Stimulated activated CD8-positive, alpha-beta memory T cell treated with anti-CD3 and anti-CD28 coated beads, Interleukin-7, amount 100 ng/mL, for 24 hours (primary cell): ENCODE measurements around the gene SSUH2.

ENCODE experiments used
- DNase-seq: peaks from one replicate; pipeline ENCODE4 v3.0.0-alpha.2; 2020; ENCODE audit warnings: low read depth

The SSUH2 gene

DNA sequence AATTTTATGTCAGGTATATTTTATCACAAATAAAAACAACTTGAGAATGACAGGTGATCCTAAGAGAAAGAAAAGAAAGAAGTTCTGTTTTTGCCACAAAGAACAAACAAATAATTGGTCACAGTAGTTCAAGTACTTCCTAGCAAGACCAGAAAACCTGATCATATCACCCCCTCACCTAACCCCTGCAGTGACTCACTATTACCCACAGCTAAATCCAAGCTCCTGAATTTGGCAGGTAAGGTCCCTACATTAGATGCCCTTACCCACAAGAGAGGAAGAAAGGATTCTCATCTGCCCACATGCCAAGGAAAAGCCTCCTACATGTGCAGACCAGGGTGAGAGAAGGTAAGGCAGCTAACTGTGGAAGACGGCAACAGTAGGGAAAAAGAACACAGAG, 4.4 kb downstream of the SSUH2 start:
- no peak for DNase-seq

DNA sequence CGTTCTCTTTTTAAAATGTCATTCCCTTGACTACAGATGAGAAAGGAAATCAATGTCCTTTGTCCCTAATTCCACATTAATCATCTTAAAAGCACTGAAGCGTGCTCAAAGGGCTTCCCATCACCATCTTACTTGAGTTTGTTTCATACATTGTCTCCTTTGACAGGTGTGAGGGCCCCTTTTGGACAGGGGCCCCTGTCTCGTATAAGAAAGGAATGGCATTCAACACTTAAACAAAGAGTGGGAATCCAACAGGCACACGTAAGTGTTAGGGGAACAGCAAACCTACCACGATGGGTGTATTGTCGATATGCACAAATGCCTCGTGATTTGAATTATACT, 5.0 kb downstream of the SSUH2 start:
- no peak for DNase-seq

DNA sequence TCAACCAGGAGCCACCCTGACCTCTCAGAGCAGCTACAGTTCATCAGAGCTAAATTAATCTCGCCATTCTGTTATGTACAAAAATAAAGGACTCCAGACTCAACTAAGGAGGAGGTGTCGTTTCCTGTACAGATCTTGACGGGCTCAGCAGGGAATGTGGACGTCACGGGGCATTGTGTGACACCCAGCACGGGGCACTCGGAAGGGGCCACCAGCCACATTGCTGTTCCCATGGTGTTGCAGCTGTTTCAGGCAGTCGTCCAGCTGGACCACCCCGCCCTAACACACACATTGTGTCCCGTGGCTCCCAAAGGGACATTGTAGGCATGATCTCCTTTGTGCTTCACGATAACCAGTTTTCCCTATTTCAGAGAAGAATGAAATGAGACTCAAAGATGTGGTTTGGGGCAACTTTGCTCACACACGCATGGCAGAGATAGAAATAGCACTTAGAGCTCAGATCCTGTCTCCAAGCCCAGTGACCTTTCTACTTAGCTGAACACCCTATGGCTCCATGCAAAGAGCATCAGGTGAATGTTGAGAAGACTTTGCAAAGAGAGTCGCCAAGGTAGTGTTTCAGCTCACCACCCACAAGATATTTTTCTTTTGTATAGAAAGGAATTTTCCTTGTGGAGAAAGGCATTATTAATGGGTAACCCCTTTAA, 5.5 kb downstream of the SSUH2 start:
- no peak for DNase-seq

- no peak for DNase-seq
These were observed 7.2 kb downstream of the SSUH2 start for GRCh38 chr3:8637348-8637747.

GRCh38 chr3:8635631-8636030, 9.0 kb downstream of the SSUH2 start:
- DNase-seq: no peak

DNA sequence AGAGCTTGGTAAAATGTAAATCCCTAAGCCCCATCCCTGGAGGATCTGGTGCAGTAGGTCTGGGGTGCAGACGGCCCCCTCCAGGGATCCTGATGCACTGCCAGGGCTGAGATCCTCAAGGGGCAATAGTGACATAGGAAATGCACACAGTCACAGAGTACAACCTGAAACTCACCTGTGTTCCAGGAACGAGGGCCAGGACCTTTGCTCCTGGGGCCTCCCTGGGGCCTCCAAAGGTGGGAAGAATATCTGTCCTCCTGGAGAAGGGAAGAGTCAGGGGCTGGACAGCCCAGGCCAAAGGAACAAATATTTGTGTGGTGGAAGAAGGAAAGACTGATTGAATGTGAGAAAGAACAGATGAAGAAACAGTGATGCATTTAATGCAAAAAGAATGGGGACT, 9.5 kb downstream of the SSUH2 start:
- no peak for DNase-seq

GRCh38 chr3:8632402-8633237, 12.0 kb downstream of the SSUH2 start:
- no peak for DNase-seq

DNA sequence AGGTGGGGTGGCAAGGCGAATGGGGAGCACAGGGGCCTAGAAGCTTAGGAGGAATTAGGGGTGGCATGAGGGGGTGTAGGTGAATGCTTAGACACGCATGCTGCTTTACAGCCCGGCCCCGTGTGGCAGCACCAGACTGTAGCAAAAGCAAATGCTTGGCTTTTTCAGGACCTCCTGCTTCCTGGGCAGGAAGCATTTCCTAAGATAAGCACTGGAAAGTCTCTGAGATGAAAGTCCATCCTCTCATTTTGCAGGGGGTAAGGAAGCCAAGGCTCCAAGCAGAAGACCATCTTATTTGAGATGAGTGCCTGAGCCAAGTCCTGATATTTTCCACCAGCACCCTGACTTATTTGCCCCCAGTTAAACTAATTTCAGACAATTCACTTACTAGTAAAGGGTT, 12.9 kb downstream of the SSUH2 start:
- DNase-seq: no peak

GRCh38 chr3:8629151-8630021, 15.2 kb downstream of the SSUH2 start:
- DNase-seq: peak; percentile 30

GRCh38 chr3:8627949-8628348, 16.6 kb downstream of the SSUH2 start:
- DNase-seq: no peak

GRCh38 chr3:8627201-8627940, 17.2 kb downstream of the SSUH2 start:
- no peak for DNase-seq

- DNase-seq: no peak
These were observed 18.6 kb downstream of the SSUH2 start for GRCh38 chr3:8625991-8626390.

GRCh38 chr3:8624612-8625011, 20.0 kb downstream of the SSUH2 start:
- no peak for DNase-seq

DNA sequence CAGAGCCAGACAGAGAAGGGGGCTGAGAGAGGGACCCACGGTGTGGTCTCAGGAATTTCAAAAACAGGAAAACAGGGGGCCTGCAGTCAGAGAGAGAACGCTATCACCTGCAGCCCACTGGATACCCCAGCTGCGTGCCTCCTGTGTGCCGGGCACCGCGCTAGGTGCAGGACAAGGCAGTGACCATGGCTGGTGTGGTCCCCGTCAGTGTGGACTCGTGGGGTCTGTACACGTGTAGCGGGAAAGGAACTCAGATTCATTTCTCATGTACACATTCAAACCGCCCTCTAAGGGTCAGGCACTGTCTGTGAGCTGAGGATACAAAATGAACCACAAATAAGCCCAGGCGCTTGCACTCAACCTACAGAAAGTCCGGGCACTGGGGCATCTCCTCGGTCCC, 20.9 kb downstream of the SSUH2 start:
- no peak for DNase-seq

DNA sequence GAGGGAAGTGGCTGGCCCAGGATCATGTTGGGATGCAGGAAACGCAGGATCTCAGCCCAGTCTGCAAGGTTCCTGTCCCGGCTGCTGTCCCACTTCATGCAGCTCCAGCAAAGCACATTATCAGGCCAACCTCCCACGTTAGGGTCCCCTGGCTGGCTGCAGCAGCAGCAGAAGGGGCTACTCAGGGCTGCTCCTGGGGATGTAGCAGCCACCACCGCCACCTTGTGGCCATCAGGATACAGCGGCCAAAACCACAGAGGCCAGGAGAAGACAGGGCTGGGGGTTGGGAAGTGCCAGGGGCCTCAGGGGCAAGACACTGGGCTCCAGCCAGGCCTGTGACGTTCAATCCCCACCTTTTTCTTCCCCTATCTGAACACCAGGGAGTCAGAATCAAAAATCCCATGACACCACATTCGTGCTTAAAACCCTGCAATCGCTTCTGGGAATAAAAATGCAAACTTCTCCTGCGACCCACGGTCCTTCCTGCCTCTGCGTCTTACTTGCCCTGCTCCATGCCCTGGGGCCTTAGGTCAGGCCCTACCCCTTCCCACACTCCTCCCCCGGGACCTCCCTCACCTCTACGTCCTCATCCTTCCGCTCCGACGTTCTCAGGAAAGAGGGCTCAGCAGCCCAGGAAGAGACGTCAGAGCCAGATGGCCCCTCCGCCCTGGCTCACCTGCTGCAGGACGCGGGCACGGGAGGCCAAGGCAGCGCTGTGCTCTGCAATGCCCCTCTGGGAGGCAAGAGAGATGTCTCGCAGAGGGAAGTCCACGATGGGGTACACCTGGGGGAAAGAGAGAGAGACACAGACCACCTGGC, 21.5 kb downstream of the SSUH2 start:
- DNase-seq: no peak

DNA sequence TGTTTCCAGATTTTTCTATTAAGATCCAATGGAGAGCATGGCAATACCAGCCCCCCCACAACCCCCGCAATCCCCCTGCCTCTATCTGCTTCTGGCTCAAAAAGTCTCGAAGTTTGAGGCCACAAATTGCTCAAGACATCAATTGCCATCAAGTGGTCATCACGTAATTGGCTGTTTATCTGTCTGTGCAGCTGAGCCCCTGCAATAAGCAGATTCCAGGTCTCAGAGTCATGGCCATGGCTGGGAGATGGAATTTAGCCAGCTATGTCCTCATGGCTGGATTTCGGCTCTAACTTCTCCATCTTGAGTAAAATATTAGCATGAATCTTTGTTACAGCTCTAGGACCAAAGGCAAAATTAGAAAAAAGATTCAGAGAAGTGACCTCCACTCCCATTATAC, 22.7 kb downstream of the SSUH2 start:
- no peak for DNase-seq

GRCh38 chr3:8621141-8621540, 23.5 kb downstream of the SSUH2 start:
- DNase-seq: no peak

GRCh38 chr3:8619548-8619947, 25.1 kb downstream of the SSUH2 start:
- no peak for DNase-seq

DNA sequence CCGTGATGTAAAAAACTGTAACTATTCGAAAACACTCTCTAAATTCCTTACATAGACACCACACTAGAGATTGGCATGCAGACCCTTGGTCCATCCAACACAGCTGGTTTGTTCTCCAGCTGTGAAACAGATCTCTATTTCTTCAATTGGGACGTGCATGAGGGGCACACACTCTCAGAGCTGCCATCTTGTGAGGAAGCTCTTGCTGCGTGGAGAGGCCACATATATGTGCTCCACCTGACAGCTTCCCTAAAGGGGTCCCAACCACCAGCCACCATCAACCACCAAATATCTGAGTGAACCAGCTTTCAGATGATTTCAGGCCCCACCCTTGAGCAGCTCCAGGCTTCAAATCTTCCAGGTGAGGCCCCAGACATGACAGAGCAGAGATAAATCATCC, 25.6 kb downstream of the SSUH2 start:
- DNase-seq: no peak

DNA sequence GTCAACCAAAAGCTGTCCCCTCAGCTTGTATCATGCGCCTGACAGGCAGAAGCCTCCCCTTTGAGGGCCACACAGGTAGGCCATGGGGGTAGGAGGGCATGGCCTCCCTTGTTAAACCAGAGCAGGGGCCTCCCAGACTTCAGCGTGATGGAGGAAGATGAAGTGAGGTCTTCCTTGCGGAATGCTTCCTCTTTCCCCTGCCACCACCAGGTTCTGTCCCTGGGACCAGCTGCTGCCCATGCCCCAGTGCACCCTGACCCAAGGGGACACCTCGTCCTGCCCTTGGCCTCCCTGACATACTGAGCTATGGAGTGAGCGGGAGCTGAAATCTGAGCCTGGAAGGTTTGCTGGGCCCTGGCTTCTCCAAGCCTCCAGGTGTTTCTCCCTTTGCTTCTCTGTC, 26.7 kb downstream of the SSUH2 start:
- no peak for DNase-seq

- DNase-seq: no peak
These were observed 33.6 kb downstream of the SSUH2 start for GRCh38 chr3:8610951-8611350.
